Liver (tissue), 9 donors: ENCODE results near the gene TLNRD1. TPM values are rescaled to one million over a fixed set of nuclear protein-coding genes. Genes with fewer than 3 reads are reported as not detected.
A peak's percentile ranks its signal among the peaks of the same experiment; 100 is the strongest.

ENCODE experiments used
- DNase-seq: peaks from one replicate; pipeline ENCODE4 v3.0.0-alpha.2; 2017; ENCODE audit warnings: low spot score
- H3K27ac ChIP-seq, 2 donors: one replicate each; pipeline ENCODE4 v1.7.0; 2013; ENCODE audit warnings: inconsistent platforms in 2 of 2, low read length in 2 of 2, control low read depth in 1 of 2, low read depth in 1 of 2, mild to moderate bottlenecking in 1 of 2
- H3K27me3 ChIP-seq, 4 donors: one replicate each; pipeline versions ENCODE4 v1.6.1 to v1.7.0; 2013; ENCODE audit warnings: low read length in 3 of 4, inconsistent platforms in 1 of 4, mild to moderate bottlenecking in 1 of 4, moderate library complexity in 1 of 4; ENCODE audit not compliant: control insufficient read depth in 4 of 4, insufficient read depth in 4 of 4
- H3K36me3 ChIP-seq, 4 donors: one replicate each; pipeline versions ENCODE4 v1.6.1 to v1.7.0; 2013; ENCODE audit warnings: low read length in 3 of 4, mild to moderate bottlenecking in 3 of 4, low read depth in 1 of 4, moderate library complexity in 1 of 4; ENCODE audit not compliant: control insufficient read depth in 4 of 4, insufficient read depth in 3 of 4
- H3K4me1 ChIP-seq, 4 donors: one replicate each; pipeline versions ENCODE4 v1.6.1 to v1.7.0; 2013; ENCODE audit warnings: low read length in 3 of 4, mild to moderate bottlenecking in 3 of 4, moderate library complexity in 1 of 4; ENCODE audit not compliant: control insufficient read depth in 4 of 4, insufficient read depth in 4 of 4
- H3K4me3 ChIP-seq, 3 donors: one replicate each; pipeline versions ENCODE4 v1.6.1 to v1.7.0; 2013; ENCODE audit warnings: low read length in 3 of 3, control low read depth in 1 of 3, low read depth in 1 of 3, mild to moderate bottlenecking in 1 of 3
- H3K9ac ChIP-seq, 2 donors: one replicate each; pipeline ENCODE4 v1.7.0; 2013; ENCODE audit warnings: low read length in 2 of 2, mild to moderate bottlenecking in 2 of 2, moderate library complexity in 2 of 2, control low read depth in 1 of 2, low read depth in 1 of 2
- H3K9me3 ChIP-seq, 4 donors: one replicate each; pipeline versions ENCODE4 v1.6.1 to v1.7.0; 2013; ENCODE audit warnings: low read length in 3 of 4; ENCODE audit not compliant: control insufficient read depth in 4 of 4
- EGR1 ChIP-seq, 2 donors: IDR thresholded peaks; 2 replicates each; pipeline ENCODE4 v1.6.1; 2016 to 2018; ENCODE audit warnings: antibody characterized with exemption in 2 of 2, low read depth in 2 of 2
- FOXA1 ChIP-seq: IDR thresholded peaks from 2 replicates; pipeline ENCODE4 v1.6.1; 2016; ENCODE audit warnings: antibody characterized with exemption
- HNF4A ChIP-seq, 2 donors: conservative IDR thresholded peaks; 2 replicates each; pipeline ENCODE4 v1.6.1; 2016; ENCODE audit warnings: antibody characterized with exemption in 2 of 2, mild to moderate bottlenecking in 2 of 2
- MAX ChIP-seq: IDR thresholded peaks from 2 replicates; pipeline ENCODE4 v1.6.1; 2016; ENCODE audit warnings: antibody characterized with exemption
- NR2F2 ChIP-seq: IDR thresholded peaks from 2 replicates; pipeline ENCODE4 v1.6.1; 2016; ENCODE audit warnings: antibody characterized with exemption
- RAD21 ChIP-seq, 2 donors: IDR thresholded peaks; 2 replicates each; pipeline ENCODE4 v1.6.1; 2016; ENCODE audit warnings: antibody characterized with exemption in 2 of 2, mild to moderate bottlenecking in 2 of 2
- RXRA ChIP-seq, 2 donors: IDR thresholded peaks; 2 replicates each; pipeline ENCODE4 v1.6.1; 2017 to 2018; ENCODE audit warnings: antibody characterized with exemption in 2 of 2, mild to moderate bottlenecking in 1 of 2
- TAF1 ChIP-seq: conservative IDR thresholded peaks from 2 replicates; pipeline ENCODE4 v1.6.1; 2016; ENCODE audit warnings: antibody characterized with exemption, mild to moderate bottlenecking
- YY1 ChIP-seq: IDR thresholded peaks from 2 replicates; pipeline ENCODE4 v1.6.1; 2016; ENCODE audit warnings: antibody characterized with exemption, mild to moderate bottlenecking
- WGBS: extraction: QIAGEN DNeasy Blood & Tissue Kit; methylation state at CpG from one replicate; pipeline ENCODE4 v1.1.7; 2013; 5-methylcytosine and 5-hydroxymethylcytosine counted together
- polyA plus RNA-seq, 2 donors: library from polyadenylated mRNA; stranded (reverse) in 1 of 2; unstranded in 1 of 2; fragments of 200-250 nt in 1 of 2; fragments of >200 nt in 1 of 2; fragmentation: Nextera tagmentation in 1 of 2; extraction: Ambion mirVana in 1 of 2; gene quantifications; one replicate each; pipeline versions ENCODE4 v1.2.1 to v1.2.3, GENCODE V29; 2013 to 2015
- total RNA-seq, 2 donors: library from RNA; depleted of rRNA; stranded (reverse); fragments of >200 nt; gene quantifications; one replicate each; pipeline ENCODE4 v1.2.3, GENCODE V29; 2014
- TF ChIP-seq, protein P1 (sequence below): IDR thresholded peaks from 2 replicates; pipeline ENCODE4 v1.6.1; 2016; ENCODE audit warnings: antibody characterized with exemption, mild to moderate bottlenecking
- TF ChIP-seq, protein P2 (sequence below): IDR thresholded peaks from 2 replicates; pipeline ENCODE4 v1.6.1; 2016; ENCODE audit warnings: antibody characterized with exemption
- TF ChIP-seq, protein P3 (sequence below): fragments of 150-350 bp; IDR thresholded peaks from 2 replicates; pipeline ENCODE4 v1.5.1; 2017; ENCODE audit warnings: improper control_type of control experiment, low read depth, low read length; ENCODE audit not compliant: missing input control
- donor health status: healthy.
- donor health status: healthy.
- donor health status: healthy.
- donor health status: healthy.
- donor health status: healthy.

The TLNRD1 gene
- total and polyA plus RNA-seq, 4 donors = 1.1 to 5.8 (median 3.2) TPM

DNA sequence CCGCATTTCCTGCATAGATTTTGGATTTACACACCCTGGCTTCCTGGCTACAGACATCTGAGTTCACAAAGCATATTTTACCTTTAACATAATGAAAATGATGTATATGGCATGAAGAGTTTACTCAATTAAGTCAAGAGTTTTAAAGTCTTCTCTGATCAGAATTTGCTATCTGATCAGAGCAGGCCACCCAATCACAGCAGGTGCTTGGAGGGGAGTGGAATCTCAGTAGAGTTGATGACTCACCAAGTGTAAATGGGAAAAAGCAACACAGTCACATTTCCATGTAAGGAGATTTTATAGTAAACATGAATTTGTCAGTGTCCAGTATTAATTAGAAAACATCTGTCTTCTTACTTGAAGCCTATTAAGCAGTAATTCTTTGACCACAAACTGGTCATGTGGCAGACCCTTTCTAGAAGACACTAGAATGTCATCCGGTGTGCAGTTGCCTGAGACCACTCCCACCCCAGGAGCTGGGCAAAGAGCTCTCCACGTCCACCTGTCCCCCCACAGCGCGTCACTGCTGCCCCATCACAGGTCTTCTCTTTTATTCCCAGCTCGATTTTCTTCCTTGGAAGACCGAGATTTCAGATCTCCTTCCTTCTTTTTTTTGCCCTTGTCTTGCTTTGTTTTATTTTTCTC is 21.9 kb upstream of the TLNRD1 start:
- DNase-seq = no peak
- H3K27ac ChIP-seq = peak overlapping the region in 1 of 2 donors; percentile 45
- no peak overlapping the region for H3K4me3 ChIP-seq
- no peak overlapping the region for H3K9ac ChIP-seq
- no peaks in the 10 kb centered on the region for H3K27me3 ChIP-seq
- H3K9me3 ChIP-seq = no peaks in the 10 kb centered on the region
- no peaks in the 10 kb centered on the region for H3K4me1 ChIP-seq
- H3K36me3 ChIP-seq = peaks cover 1 to 23% (median 18%) of the 10 kb centered on the region in 4 donors
- 94% methylated on average over 7 of the region's 7 CpGs for WGBS
- no peak for TF ChIP-seq RXRA (IDR thresholded peaks at IDR 0.05)
- TF ChIP-seq TAF1 = no peak
- TF ChIP-seq RAD21 (IDR thresholded peaks at IDR 0.05) = no peak
- no peak for TF ChIP-seq NR2F2
- TF ChIP-seq HNF4A (conservative IDR thresholded peaks at IDR 0.05) = no peak
- TF ChIP-seq, protein P1, sequence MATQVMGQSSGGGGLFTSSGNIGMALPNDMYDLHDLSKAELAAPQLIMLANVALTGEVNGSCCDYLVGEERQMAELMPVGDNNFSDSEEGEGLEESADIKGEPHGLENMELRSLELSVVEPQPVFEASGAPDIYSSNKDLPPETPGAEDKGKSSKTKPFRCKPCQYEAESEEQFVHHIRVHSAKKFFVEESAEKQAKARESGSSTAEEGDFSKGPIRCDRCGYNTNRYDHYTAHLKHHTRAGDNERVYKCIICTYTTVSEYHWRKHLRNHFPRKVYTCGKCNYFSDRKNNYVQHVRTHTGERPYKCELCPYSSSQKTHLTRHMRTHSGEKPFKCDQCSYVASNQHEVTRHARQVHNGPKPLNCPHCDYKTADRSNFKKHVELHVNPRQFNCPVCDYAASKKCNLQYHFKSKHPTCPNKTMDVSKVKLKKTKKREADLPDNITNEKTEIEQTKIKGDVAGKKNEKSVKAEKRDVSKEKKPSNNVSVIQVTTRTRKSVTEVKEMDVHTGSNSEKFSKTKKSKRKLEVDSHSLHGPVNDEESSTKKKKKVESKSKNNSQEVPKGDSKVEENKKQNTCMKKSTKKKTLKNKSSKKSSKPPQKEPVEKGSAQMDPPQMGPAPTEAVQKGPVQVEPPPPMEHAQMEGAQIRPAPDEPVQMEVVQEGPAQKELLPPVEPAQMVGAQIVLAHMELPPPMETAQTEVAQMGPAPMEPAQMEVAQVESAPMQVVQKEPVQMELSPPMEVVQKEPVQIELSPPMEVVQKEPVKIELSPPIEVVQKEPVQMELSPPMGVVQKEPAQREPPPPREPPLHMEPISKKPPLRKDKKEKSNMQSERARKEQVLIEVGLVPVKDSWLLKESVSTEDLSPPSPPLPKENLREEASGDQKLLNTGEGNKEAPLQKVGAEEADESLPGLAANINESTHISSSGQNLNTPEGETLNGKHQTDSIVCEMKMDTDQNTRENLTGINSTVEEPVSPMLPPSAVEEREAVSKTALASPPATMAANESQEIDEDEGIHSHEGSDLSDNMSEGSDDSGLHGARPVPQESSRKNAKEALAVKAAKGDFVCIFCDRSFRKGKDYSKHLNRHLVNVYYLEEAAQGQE = no peak
- TF ChIP-seq, protein P2, sequence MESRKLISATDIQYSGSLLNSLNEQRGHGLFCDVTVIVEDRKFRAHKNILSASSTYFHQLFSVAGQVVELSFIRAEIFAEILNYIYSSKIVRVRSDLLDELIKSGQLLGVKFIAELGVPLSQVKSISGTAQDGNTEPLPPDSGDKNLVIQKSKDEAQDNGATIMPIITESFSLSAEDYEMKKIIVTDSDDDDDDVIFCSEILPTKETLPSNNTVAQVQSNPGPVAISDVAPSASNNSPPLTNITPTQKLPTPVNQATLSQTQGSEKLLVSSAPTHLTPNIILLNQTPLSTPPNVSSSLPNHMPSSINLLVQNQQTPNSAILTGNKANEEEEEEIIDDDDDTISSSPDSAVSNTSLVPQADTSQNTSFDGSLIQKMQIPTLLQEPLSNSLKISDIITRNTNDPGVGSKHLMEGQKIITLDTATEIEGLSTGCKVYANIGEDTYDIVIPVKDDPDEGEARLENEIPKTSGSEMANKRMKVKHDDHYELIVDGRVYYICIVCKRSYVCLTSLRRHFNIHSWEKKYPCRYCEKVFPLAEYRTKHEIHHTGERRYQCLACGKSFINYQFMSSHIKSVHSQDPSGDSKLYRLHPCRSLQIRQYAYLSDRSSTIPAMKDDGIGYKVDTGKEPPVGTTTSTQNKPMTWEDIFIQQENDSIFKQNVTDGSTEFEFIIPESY = no peak
- no peak for TF ChIP-seq MAX
- TF ChIP-seq YY1 = no peak

DNA sequence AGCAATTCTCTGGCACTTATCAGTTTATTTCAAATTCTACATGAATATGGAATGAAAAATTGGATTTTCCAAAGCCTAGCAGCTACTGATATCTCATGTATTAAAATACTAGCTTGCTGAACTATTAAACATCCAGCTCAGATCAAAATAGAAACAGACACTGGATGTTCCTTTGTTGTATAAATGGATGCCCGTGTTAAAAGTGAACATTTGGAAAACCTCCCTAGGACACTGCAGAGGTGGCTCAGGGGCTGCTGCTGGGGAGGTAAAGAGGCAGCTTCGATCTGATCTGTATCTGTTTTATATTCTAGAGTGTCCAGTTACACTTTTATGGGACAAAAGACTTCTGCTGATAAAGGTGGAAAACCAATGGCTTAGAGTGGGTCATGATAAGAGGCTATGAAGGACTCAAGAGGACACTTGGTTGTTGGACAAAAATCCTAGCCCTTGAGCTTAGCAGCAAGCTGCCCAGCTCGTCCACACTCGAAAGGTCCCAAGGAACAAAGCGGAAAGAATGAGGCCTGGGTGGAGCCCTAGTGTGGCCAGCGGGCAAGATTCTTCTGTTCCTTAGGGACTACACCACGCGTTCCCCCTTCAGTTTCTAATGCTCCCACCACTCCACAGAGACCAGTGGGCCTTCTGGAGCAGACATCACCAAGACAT is 21.1 kb upstream of the TLNRD1 start:
- H3K27ac ChIP-seq = no peak overlapping the region
- H3K4me3 ChIP-seq = no peak overlapping the region
- H3K36me3 ChIP-seq = peaks cover 1 to 23% (median 18%) of the 10 kb centered on the region in 4 donors
- no peak overlapping the region for H3K9ac ChIP-seq
- no peaks in the 10 kb centered on the region for H3K9me3 ChIP-seq
- DNase-seq = no peak
- H3K27me3 ChIP-seq = no peaks in the 10 kb centered on the region
- TF ChIP-seq, protein P1 = no peak
- TF ChIP-seq EGR1 (IDR thresholded peaks at IDR 0.05; ENCODE audit: low read depth in 2 of 2) (no peak), NR2F2 (no peak), TAF1 (no peak), FOXA1 (no peak)
- TF ChIP-seq, protein P3, sequence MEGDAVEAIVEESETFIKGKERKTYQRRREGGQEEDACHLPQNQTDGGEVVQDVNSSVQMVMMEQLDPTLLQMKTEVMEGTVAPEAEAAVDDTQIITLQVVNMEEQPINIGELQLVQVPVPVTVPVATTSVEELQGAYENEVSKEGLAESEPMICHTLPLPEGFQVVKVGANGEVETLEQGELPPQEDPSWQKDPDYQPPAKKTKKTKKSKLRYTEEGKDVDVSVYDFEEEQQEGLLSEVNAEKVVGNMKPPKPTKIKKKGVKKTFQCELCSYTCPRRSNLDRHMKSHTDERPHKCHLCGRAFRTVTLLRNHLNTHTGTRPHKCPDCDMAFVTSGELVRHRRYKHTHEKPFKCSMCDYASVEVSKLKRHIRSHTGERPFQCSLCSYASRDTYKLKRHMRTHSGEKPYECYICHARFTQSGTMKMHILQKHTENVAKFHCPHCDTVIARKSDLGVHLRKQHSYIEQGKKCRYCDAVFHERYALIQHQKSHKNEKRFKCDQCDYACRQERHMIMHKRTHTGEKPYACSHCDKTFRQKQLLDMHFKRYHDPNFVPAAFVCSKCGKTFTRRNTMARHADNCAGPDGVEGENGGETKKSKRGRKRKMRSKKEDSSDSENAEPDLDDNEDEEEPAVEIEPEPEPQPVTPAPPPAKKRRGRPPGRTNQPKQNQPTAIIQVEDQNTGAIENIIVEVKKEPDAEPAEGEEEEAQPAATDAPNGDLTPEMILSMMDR = no peak
- 83% methylated on average over 8 of the region's 8 CpGs for WGBS
- H3K4me1 ChIP-seq = no peaks in the 10 kb centered on the region
